HEK293 (cell line): Measurements from ENCODE around the gene KIDINS220.

Source experiments
- YY2 ChIP-seq: fragments of 450-650 bp; formaldehyde crosslinking; IDR thresholded peaks from 2 replicates; pipeline ENCODE4 v1.5.1; 2016; ENCODE audit warnings: missing biosample characterization, missing genetic modification characterization
- ZBTB10 ChIP-seq: fragments of 450-650 bp; formaldehyde crosslinking; IDR thresholded peaks from 2 replicates; pipeline ENCODE4 v1.5.1; 2016; ENCODE audit warnings: missing biosample characterization, missing genetic modification characterization
- ZBTB21 ChIP-seq: fragments of 450-650 bp; formaldehyde crosslinking; IDR thresholded peaks from 2 replicates; pipeline ENCODE4 v1.5.1; 2017; ENCODE audit warnings: missing biosample characterization, missing genetic modification characterization
- ZNF121 ChIP-seq: fragments of 450-650 bp; formaldehyde crosslinking; IDR thresholded peaks from 2 replicates; pipeline ENCODE4 v1.5.1; 2016; ENCODE audit warnings: missing biosample characterization, missing genetic modification characterization
- ZNF169 ChIP-seq: fragments of 450-650 bp; formaldehyde crosslinking; IDR thresholded peaks from 2 replicates; pipeline ENCODE4 v1.5.1; 2016; ENCODE audit warnings: missing biosample characterization, missing genetic modification characterization
- ZNF24 ChIP-seq: fragments of 450-650 bp; formaldehyde crosslinking; IDR thresholded peaks from 2 replicates; pipeline ENCODE4 v1.5.1; 2016; ENCODE audit warnings: missing biosample characterization, missing genetic modification characterization
- ZNF501 ChIP-seq: fragments of 450-650 bp; formaldehyde crosslinking; IDR thresholded peaks from 2 replicates; pipeline ENCODE4 v1.5.1; 2016; ENCODE audit warnings: missing biosample characterization, missing genetic modification characterization
- ZNF561 ChIP-seq: fragments of 450-650 bp; IDR thresholded peaks from 2 replicates; pipeline ENCODE4 v1.5.1; 2018; ENCODE audit warnings: missing biosample characterization, missing genetic modification characterization, borderline replicate concordance
- ZNF76 ChIP-seq: fragments of 450-650 bp; formaldehyde crosslinking; IDR thresholded peaks from 2 replicates; pipeline ENCODE4; 2016; ENCODE audit warnings: low read depth, missing biosample characterization, missing genetic modification characterization, borderline replicate concordance
- TF ChIP-seq, protein P1 (sequence below): fragments of 450-650 bp; formaldehyde crosslinking; IDR thresholded peaks from 2 replicates; pipeline ENCODE4 v1.5.1; 2016; ENCODE audit warnings: missing biosample characterization, missing genetic modification characterization
- TF ChIP-seq, protein P2 (sequence below): fragments of 450-650 bp; formaldehyde crosslinking; IDR thresholded peaks from 2 replicates; pipeline ENCODE4 v1.5.1; 2016; ENCODE audit warnings: missing biosample characterization, missing genetic modification characterization

DNA sequence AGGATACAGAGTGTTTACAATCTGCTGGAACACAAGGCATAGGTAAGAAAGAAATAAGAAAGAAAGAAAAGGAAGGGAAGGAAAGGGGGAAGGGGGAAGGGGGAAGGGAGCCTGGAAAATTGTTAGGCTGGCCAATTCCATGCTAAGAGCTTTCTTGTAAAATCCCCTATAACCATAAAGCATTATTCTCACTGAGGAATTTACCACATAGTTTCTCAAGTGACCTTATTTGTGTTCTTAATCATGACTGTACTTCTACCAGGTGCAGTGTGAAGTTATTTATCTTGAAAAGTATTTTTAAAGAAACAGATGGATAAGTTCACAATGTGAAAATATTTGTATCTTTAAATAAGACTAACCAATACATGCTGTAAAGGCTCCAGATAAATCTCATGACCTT is 39.2 kb upstream of the KIDINS220 start:
- TF ChIP-seq, protein P1, sequence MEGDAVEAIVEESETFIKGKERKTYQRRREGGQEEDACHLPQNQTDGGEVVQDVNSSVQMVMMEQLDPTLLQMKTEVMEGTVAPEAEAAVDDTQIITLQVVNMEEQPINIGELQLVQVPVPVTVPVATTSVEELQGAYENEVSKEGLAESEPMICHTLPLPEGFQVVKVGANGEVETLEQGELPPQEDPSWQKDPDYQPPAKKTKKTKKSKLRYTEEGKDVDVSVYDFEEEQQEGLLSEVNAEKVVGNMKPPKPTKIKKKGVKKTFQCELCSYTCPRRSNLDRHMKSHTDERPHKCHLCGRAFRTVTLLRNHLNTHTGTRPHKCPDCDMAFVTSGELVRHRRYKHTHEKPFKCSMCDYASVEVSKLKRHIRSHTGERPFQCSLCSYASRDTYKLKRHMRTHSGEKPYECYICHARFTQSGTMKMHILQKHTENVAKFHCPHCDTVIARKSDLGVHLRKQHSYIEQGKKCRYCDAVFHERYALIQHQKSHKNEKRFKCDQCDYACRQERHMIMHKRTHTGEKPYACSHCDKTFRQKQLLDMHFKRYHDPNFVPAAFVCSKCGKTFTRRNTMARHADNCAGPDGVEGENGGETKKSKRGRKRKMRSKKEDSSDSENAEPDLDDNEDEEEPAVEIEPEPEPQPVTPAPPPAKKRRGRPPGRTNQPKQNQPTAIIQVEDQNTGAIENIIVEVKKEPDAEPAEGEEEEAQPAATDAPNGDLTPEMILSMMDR, result no peak
- TF ChIP-seq, protein P2, sequence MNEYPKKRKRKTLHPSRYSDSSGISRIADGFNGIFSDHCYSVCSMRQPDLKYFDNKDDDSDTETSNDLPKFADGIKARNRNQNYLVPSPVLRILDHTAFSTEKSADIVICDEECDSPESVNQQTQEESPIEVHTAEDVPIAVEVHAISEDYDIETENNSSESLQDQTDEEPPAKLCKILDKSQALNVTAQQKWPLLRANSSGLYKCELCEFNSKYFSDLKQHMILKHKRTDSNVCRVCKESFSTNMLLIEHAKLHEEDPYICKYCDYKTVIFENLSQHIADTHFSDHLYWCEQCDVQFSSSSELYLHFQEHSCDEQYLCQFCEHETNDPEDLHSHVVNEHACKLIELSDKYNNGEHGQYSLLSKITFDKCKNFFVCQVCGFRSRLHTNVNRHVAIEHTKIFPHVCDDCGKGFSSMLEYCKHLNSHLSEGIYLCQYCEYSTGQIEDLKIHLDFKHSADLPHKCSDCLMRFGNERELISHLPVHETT, result no peak
- TF ChIP-seq ZNF169 (tag by site-specific recombination), result no peak
- no peak for TF ChIP-seq ZNF76 (tag by site-specific recombination)
- no peak for TF ChIP-seq ZBTB10 (tag by site-specific recombination)
- no peak for TF ChIP-seq ZNF501 (tag by site-specific recombination)
- TF ChIP-seq ZNF121 (tag by site-specific recombination), result no peak
- TF ChIP-seq ZBTB21 (tag by site-specific recombination), result no peak
- TF ChIP-seq ZNF24 (tag by site-specific recombination), result no peak
- no peak for TF ChIP-seq YY2 (tag by site-specific recombination)
- TF ChIP-seq ZNF561 (tag by site-specific recombination), result no peak
